ENCODE results near the gene GPS2. TPM values are rescaled to one million over a fixed set of nuclear protein-coding genes. Genes with fewer than 3 reads are reported as not detected.

Gene GPS2
- total RNA-seq (ENCODE audit: low replicate concordance): 28.4 and 69.1 TPM in 2 replicates

GRCh38 chr17:7314719-7315569, at the start of gene GPS2:
GPS2 (minus strand) TSS chr17:7315360; CDS start chr17:7315052, 308 bp downstream.
- no peak for TF ChIP-seq CTCF (IDR thresholded peaks at IDR 0.05; ENCODE audit: insufficient read depth, low read length)
- H3K4me3 ChIP-seq (ENCODE audit: low read depth, low read length): peak within 1 kb of the TSS; percentile 90
- peak; percentile 67 for DNase-seq (ENCODE audit: low read depth)

GRCh38 chr17:7363311-7363710, 48.2 kb upstream of the GPS2 start:
- no peak for DNase-seq (ENCODE audit: low read depth)
- H3K4me3 ChIP-seq (ENCODE audit: low read depth, low read length): no peak overlapping the region
- no peak for TF ChIP-seq CTCF (IDR thresholded peaks at IDR 0.05; ENCODE audit: insufficient read depth, low read length)

- H3K4me3 ChIP-seq (ENCODE audit: low read depth, low read length): no peak overlapping the region
- no peak for DNase-seq (ENCODE audit: low read depth)
- TF ChIP-seq CTCF (IDR thresholded peaks at IDR 0.05; ENCODE audit: insufficient read depth, low read length): no peak
Measured at GRCh38 chr17:7361906-7362305, 46.7 kb upstream of the GPS2 start.

GRCh38 chr17:7357381-7357780, 42.2 kb upstream of the GPS2 start:
- H3K4me3 ChIP-seq (ENCODE audit: low read depth, low read length): no peak overlapping the region
- no peak for DNase-seq (ENCODE audit: low read depth)
- no peak for TF ChIP-seq CTCF (IDR thresholded peaks at IDR 0.05; ENCODE audit: insufficient read depth, low read length)

GRCh38 chr17:7356756-7357155, 41.6 kb upstream of the GPS2 start:
- no peak for DNase-seq (ENCODE audit: low read depth)
- no peak for TF ChIP-seq CTCF (IDR thresholded peaks at IDR 0.05; ENCODE audit: insufficient read depth, low read length)
- H3K4me3 ChIP-seq (ENCODE audit: low read depth, low read length): no peak overlapping the region

- H3K4me3 ChIP-seq (ENCODE audit: low read depth, low read length): no peak overlapping the region
- peak; percentile 84 for TF ChIP-seq CTCF (IDR thresholded peaks at IDR 0.05; ENCODE audit: insufficient read depth, low read length)
- peak; percentile 66 for DNase-seq (ENCODE audit: low read depth)
Measured at GRCh38 chr17:7356072-7356549, 41.0 kb upstream of the GPS2 start.
